Sciatic nerve (tissue), 2 donors: ENCODE data around the gene MSRB1. TPM values are rescaled to one million over a fixed set of nuclear protein-coding genes. Genes with fewer than 3 reads are reported as not detected.
"Not testable (repeated sequence)": the region's sequence is repeated elsewhere in the genome, so short reads cannot be mapped to it uniquely, and the experiment has no call there.

Experiments
- ATAC-seq: fragments of 200-7000 bp; cut with Tn5 transposase; one replicate; pipeline ENCODE4 v1.9.1; 2020; ENCODE audit warnings: mild to moderate bottlenecking, moderate library complexity
- DNase-seq: peaks from one replicate; pipeline ENCODE4 v3.0.0-alpha.2; 2020; ENCODE audit warnings: low spot score
- intact Hi-C: fragments of 100-400 bp; cut with DNase I; formaldehyde crosslinking; loops from one replicate; pipeline ENCODE4 v1.14.2; 2022
- total RNA-seq: library from RNA; stranded (reverse); fragmentation: NEBNext Ultra II Directional; extraction: Animal tissue kit (Norgen Biotek cat#: 25700); gene quantifications from one replicate; pipeline ENCODE4 v1.2.1, GENCODE V29; 2021
- donor health status: DM: no; HTN: no; CAD: no.
- donor health status: DM: no; HTN: no; CAD: no.

Gene MSRB1
- total RNA-seq, 1 donor from 2014 or later: 16.0 TPM

DNA sequence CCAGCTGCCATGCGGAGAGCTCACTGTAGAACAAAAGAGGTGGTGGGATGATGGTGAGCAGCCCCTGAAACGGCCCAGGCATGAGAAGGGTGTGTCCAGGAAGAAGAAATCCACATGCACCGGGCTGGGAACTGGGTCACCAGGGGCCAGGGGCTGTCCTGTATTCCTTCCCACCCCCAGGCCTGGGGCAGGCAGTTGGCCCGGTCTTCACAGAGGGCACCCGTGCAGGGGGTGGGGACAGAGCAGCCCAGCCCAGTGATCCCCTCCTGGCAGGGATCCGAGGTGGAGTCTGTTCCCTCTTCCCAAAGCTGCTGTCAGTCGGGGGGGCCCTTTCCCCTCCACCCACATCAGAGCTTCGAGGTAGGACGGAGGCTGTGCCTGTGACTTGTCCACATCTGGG lies 34.0 kb downstream of the MSRB1 start:
- intact Hi-C loops: no loop called here
- ATAC-seq: no peak
- DNase-seq: no peak

DNA sequence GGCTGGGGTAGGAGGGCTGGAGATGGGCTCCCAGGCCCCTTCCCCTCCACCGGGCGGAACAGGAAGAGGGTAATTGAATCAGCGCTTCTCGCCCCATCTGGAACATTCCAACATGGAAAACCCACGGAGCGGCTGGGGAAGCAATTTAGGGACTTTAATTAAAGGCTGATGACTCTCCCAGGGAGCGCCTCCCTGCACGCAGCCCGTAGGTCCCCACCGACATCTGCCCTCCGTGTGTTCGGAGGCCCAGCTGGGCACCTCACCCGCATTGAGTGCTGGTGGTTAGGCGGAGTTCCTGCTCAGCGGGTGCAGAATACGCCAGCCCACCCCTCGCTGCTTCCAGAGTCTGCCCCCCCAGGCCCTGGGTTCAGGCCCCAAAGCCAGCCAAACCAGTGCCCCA lies 34.8 kb downstream of the MSRB1 start:
- no peak for ATAC-seq
- intact Hi-C loops: no loop called here
- no peak for DNase-seq

DNA sequence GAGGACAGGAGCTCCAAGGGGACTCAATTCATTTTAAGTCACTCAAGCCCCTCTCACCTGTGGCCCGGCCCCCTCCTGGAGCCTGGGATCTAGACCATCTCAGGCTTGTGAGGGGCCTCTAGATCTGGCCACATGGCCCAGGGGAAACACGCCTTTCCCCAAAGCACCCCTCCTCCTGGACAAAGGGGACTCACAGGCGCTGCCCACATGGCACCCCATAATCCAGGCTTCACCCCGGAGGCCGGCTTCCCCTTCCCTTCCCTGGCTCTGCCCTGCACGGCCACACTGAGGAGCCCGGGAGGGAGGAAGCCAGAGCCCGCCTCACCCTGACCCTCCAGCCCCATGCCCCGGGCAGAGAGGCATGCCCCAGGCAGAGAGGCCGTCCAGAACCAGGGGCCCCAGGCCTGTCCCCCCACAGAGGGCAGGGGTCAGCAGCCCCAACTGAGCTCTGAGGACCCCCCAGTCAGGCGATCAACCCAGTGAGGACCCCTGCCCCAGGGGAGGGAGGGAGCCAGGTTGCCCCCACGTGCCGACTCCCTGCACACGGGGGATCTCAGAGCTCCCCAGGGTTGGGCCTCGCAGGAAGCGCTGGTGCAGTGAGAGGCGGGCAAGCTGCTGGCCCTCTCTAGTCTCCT lies 35.7 kb downstream of the MSRB1 start:
- intact Hi-C loops: no loop called here
- DNase-seq (no peak), ATAC-seq (no peak)

DNA sequence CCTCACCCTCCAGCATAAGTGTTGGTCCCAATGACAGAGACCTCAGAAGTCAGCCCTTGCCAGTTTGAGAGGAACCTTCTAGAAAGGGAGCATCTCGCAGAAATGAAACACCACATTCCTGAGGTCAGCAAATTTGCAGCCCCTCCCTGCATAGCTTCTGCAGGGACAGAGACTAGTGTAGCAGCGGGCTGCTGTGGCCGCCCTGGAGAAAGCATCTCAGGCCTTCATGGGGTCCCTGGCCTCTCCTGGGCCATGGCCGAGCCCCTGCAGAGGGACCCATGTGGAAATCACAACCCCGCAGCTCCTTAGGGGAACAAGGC lies 36.2 kb downstream of the MSRB1 start:
- DNase-seq (no peak), ATAC-seq (no peak)
- intact Hi-C loops: no loop called here

DNA sequence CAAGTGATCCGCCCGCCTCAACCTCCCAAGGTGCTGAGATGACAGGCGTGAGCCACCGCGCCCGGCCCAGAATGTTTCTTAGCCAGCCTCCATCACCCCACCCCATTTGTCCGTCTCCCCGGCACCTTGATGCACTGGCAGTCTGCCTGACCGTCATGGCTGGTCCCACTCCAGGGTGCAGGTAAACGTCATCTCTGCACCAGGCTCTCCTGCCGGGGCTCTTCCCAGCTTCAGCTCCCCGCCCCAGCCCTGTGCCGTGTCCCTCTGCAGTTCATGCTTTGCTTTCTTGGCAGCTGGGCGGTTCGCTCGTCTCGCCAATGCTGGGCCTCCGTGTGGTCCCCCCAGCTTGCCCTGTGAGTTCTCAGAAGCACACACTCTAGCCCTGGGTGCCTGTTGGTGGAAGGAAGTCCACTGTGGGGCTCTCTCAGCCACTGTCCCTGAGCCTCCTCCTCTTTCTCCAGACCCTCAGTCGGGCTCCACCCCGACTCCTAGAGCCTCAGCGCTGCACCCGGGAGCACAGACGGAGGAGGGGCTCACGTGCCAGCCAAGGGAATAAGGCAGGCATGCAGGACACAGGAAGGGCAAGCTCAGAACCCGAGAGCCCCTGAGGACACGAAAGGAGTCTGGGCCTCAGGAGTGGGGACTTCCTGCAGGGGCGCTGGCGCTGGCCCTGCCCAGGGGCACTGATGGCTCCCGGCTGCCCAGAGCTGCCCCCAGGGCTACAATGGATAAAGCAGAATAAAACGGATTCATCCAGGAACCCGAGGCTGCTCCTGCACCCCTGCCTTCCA lies 36.7 kb downstream of the MSRB1 start:
- no peak for ATAC-seq
- no peak for DNase-seq
- intact Hi-C loops: no loop called here

DNA sequence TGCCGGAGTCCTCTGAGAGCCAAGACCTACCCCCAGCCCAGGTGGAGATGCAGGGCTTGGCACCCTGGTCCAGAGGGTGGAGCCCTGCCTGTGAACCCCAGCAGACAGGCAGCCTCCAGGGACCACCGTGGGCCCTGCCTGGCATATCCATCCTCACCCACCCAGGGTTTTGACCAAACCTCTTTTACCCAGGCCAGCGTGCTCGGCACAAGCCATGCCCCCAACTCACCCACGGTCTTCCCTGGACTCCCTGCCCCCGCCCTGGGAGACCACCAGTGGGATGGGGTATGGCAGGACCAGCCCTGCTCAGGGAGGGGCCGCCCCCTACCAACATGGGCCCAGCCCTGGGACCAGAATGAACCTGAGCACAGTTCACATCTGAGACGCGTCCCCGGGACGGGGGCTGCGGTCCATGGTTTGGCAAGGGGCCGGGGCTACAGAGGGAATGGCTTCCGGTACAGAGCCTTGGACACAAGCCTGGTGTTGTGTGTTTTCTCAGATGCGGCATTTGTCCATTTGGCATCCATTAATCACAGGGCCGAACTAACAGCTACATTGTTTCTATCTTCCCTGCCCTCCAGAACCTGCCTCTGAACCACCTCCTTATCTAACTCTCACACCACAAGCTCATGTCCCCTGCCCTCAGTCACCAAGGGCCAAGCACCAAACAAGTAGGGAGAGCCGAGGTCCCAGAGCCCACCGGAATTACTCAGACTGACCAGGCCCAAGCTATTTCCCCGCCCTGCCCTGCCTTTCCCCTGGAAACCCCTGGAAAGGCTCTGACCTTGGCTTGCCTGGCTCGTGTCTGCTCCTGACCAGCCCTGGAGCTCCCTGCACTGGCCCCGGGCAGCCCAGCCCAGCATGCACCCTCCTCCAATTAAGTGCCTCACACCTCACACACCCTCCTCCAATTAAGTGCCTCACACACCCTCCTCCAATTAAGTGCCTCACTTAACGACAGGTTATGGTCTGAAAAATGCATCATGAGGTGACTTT lies 38.9 kb downstream of the MSRB1 start:
- intact Hi-C loops: no loop called here
- peak; percentile 52 for ATAC-seq
- DNase-seq: no peak

DNA sequence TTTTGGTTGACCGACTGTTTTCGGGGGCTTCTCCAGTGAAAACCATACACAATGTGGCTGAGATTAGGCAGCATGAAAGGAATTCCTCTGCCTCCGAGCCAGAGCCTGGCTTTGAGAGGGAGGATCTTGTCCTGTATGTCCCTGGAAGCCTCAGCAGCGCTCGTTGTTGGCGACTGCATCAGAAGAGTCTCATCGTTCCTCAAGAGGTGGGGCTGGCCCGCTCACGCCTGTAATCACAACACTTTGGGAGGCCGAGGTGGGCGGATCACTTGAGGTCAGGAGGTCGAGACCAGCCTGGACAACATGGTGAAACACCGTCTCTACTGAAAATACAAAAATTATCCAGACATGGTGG lies 39.8 kb downstream of the MSRB1 start:
- no peak for ATAC-seq
- intact Hi-C loops: no loop called here
- DNase-seq: no peak

DNA sequence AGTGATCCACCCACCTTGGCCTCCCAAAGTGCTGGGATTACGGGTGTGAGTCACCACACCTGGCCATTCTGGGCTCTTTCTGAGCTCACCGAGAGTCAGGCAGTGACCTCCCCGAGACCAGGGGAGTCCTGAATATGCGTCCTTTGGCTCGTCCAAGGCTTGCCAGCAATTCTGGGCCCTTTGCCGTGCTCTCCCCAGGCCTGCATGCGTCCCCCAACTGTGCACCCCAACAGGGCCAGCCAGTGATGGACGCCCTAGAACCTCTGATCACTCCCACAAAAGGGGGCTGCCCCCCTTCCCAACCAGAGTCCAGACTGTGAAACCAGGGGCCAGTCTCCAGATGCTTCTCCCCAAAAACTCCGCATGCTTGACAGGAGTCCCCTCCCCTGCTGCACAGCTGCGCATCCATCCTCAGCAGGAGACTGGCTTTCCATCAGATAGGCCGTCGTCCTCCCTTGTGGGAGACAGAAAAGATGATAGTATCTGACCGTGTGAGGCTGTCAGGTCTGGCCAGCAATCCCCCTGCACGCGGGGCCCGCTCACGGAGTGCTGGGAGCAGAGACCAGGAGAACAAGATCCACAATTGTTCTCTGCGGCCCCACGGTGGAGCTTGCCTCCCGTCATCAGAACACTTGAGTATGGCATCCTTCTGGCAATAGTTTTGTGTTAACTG lies 40.3 kb downstream of the MSRB1 start:
- DNase-seq (no peak), ATAC-seq (no peak)
- intact Hi-C loops: no loop called here

DNA sequence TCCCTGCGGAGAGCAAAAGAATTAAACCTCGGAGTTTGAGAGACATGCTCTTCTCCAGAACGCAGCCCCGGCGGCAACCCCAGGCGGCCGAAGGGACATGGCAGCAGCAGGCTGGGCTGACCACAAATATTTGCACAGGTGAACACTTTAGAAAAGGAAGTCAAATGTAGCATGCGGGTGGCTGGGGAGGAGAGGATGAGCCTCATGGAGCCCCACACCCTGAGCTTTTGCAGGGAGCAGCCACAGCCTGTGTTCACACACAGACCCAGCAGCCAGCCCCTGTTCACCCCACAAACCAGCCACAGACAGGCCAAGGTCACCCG lies 42.6 kb downstream of the MSRB1 start:
- ATAC-seq (no peak), DNase-seq (no peak)
- intact Hi-C loops: no loop called here

DNA sequence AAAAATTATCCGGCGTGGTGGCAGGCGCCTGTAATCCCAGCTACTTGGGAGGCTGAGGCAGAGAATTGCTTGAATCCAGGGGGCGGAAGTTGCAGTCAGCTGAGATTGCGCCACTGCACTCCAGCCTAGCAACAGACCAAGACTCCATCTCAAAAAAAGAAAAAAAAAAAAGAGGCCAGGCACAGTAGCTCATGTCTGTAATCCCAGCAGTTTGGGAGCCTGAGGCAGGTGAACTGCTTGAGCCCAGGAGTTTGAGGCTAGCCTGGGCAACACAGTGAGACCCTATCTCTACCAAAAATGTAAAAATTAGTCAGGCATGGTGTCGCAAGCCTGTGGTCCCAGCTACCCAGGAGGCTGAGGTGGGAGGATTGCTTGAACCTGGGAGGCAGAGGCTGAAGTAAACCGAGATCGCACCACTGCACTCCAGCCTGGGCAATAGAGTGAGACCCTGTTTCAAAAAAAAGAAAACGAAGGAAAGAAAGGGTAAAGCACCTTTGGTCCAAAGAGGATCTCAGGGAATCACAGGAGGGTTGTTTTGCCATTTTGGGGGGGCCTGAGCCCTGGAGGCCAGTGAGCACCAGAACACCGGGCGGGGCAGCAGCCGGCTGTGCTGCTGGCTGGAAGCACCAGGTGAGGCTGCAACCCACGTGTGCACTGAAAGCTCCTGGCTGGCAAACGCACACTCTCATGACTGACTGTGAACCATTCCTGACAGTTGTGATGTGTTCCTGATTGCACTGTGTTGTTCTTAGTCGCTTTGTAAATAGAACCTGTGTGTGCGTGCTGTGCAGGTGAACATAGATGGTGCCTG lies 43.2 kb downstream of the MSRB1 start:
- intact Hi-C loops: no loop called here
- no peak for DNase-seq
- ATAC-seq: no peak

DNA sequence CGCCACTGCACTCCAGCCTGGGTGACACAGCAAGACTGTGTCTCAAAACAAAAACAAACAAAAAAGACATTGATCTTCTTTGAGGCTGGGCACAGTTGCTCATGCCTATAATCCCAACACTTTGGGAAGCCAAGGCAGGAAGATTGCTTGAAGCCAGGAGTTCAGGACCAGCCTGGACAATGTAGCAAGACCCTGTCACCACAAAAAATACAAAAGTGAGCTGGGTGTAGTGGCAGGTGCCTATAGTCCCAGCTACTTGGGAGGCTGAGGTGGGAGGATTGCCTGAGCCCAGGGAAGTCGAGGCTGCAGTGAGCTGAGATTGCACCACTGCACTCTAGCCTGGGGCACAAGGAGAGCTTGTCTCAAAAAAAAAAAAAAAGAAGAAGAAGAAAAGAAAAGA lies 45.3 kb downstream of the MSRB1 start:
- DNase-seq, ATAC-seq, intact Hi-C loops: not testable (repeated sequence)

DNA sequence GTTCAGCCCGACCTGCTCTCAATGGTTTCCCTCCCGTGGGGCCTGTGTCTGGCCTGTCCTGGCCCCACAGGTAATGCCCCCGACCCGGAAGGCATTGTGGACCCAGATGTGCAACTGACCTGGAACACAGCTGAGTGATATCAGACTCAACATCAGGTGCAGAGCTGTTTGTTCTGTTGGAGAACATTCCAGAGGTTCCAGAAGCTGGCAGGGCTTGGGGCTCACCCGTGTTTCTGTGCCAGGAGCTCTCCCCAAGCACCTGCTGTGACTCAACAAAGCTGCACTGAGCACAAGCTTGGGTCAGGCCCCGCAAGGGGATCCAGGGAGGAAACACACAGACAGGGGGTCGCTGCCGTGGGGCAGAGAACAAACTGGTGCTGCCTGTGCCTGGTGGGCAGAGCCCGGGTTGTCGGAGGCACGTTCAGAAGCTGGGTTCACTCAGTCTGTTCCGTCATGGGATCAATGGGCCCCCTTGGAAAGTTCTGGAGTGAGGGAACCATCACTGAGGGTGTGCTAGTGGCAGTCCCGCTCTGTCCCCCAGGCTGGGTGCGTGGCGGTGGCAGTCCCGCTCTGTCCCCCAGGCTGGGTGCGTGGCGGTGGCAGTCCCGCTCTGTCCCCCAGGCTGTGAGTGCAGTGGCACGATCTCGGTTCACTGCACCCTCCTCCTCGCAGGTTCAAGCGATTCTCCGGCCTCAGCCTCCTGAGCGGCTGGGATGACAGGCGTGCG lies 46.9 kb downstream of the MSRB1 start:
- DNase-seq (no peak), ATAC-seq (no peak)
- intact Hi-C loops: no loop called here

DNA sequence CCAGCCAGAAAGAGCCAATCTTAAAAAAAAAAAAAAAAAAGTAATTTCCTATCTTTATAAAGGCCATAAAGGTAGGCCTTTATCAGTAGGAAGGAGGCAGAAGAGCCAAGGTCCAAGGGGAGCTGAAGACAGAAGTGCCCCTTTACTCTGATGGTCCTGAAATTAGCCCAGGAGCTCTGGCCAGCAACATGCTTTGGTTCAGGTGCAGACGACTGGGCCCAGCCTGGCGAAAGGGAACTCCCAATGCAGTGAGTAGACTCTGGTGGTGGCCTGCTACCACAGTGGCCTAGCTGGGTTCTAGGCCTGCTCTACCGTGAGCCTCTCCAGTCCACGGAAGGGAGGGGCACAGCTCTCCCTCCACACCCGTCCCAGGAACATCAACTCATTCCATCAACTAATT lies 47.9 kb downstream of the MSRB1 start:
- intact Hi-C loops: no loop called here
- ATAC-seq (no peak), DNase-seq (no peak)

DNA sequence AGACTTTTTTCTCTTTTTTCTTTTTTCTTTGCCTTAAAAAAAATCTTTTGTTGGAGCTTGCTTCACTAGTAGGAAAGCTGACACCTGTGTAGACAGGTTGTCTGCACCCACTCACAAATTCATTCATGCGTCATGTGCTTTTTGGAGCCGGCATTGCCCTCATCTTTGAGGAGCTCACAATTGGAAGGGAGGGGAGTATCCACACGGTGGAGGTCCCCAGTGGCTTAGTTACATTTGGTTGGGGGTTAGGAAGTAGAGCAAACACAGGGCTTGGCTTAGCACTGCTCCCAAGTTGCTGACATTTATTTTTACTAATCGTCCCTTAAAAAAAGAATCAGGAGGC lies 52.3 kb downstream of the MSRB1 start:
- intact Hi-C loops: loop anchor here (5.0 kb wide), 1 partner anchor 1492 kb away; no protein-coding TSS in a partner anchor

DNA sequence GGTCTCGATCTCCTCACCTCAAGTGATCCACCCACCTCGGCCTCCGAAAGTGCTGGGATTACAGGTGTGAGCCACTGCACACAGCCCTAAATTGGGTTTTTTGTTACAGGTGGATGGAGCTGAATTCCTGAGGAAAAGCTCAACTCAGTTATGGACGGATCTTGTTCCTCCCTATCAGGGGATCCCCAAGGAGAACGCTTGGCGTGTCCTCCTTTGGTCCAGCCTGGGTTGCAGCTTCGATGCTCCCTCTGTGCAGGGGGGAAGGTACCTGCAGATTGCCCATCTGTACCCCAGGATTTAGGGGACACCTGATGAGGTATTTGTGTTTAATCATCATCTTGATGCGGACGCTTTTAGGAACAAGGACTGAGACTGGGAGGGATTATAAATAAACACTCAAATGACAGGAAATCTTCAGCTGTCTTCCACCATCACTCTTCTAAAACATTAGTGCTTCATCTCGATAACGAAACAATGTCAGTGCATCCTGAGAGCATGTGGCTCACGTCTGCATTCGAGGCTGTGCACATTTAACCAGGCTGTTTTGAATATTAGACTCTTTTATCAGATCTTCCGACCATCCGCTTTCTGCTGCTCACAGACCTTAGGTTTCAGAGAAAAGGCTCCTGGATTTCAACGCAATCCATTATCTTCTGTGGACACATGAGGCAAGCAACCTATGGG lies 52.8 kb downstream of the MSRB1 start:
- ATAC-seq: no peak
- DNase-seq: no peak
- intact Hi-C loops: loop anchor here (5.0 kb wide), 1 partner anchor 1492 kb away; no protein-coding TSS in a partner anchor

More for the DNA sequence above, 52.3 kb downstream of the MSRB1 start:
- no peak for ATAC-seq
- DNase-seq: no peak
